22Rv1 (cell line): ENCODE results near the gene HS3ST3A1.

Source experiments
- H3K27ac ChIP-seq: fragments of 450-650 bp; 2 replicates; pipeline ENCODE4 v1.5.1; 2017
- ZFX ChIP-seq: fragments of 450-650 bp; IDR thresholded peaks from 2 replicates; pipeline ENCODE4 v1.6.1; 2017; ENCODE audit warnings: antibody characterized with exemption, borderline replicate concordance
- TF ChIP-seq, protein P1 (sequence below): fragments of 450-650 bp; IDR thresholded peaks from 2 replicates; pipeline ENCODE4 v1.5.1; 2017; ENCODE audit warnings: mild to moderate bottlenecking

HS3ST3A1 gene

GRCh38 chr17:13583996-13584700 is 17.6 kb downstream of the HS3ST3A1 start:
- H3K27ac ChIP-seq, result no peak overlapping the region
- TF ChIP-seq, protein P1, sequence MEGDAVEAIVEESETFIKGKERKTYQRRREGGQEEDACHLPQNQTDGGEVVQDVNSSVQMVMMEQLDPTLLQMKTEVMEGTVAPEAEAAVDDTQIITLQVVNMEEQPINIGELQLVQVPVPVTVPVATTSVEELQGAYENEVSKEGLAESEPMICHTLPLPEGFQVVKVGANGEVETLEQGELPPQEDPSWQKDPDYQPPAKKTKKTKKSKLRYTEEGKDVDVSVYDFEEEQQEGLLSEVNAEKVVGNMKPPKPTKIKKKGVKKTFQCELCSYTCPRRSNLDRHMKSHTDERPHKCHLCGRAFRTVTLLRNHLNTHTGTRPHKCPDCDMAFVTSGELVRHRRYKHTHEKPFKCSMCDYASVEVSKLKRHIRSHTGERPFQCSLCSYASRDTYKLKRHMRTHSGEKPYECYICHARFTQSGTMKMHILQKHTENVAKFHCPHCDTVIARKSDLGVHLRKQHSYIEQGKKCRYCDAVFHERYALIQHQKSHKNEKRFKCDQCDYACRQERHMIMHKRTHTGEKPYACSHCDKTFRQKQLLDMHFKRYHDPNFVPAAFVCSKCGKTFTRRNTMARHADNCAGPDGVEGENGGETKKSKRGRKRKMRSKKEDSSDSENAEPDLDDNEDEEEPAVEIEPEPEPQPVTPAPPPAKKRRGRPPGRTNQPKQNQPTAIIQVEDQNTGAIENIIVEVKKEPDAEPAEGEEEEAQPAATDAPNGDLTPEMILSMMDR, result no peak
- TF ChIP-seq ZFX, result no peak

GRCh38 chr17:13582776-13583547 is 18.8 kb downstream of the HS3ST3A1 start:
- H3K27ac ChIP-seq, result no peak overlapping the region
- TF ChIP-seq, protein P1, result no peak
- no peak for TF ChIP-seq ZFX

GRCh38 chr17:13581925-13582324 is 19.8 kb downstream of the HS3ST3A1 start:
- H3K27ac ChIP-seq, result no peak overlapping the region
- TF ChIP-seq, protein P1, result no peak
- TF ChIP-seq ZFX, result no peak

DNA sequence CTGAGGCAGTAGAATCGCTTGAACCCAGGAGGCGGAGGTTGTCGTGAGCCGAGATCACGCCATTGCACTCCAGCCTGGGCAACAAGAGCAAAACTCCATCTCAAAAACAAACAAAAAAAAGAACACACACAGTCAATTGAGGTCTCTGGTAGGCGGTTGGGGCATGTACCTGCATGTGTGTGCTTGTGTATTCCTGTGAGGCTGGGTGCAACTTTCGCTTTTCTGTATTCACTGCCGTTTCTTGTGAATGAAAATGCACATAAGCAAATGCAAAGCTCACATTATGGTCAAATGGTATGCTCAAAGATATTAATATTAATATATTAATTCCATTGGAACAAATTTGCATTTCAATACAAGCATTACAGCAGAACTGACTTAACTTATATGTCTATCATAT is 20.9 kb downstream of the HS3ST3A1 start:
- TF ChIP-seq, protein P1, result no peak
- no peak for TF ChIP-seq ZFX

DNA sequence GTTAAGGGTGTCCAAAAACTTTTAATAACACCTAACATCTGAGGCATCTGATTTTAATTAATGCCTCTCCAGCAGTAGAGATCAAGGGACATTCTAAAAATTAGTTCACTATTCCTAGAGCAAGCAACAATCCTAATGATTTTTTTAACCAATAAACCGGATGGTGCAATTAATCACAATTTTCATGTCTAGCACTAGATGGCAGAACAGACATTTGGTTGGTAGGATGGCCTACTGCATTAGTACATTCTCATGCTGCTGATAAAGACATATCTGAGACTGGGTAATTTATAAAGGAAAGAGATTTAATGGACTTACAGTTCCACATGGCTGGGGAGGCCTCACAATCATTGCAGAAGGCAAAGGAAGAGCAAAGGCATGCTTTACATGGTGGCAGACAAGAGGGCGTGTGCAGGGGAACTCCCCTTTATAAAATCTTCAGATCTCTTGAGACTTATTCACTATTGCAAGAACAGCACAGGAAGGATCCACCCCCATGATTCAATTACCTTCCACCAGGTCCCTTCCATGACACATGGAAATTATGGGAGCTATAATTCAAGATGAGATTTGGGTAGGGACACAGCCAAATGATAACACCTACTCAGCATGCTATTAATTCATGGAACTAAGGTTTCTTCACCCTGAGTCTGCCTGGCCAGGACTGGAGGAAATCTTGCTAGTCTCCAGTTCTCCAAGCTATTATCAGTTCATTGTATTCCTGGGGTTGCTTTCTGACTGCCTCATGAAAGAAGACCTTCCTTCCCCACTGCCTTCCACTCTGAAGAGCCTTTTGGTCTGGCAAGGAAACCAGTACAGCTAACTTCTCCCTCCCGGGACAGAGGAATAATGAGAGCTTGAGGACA is 24.8 kb downstream of the HS3ST3A1 start:
- no peak overlapping the region for H3K27ac ChIP-seq
- TF ChIP-seq, protein P1, result peak; percentile 30
- no peak for TF ChIP-seq ZFX

More for the DNA sequence above, 20.9 kb downstream of the HS3ST3A1 start:
- no peak overlapping the region for H3K27ac ChIP-seq

DNA sequence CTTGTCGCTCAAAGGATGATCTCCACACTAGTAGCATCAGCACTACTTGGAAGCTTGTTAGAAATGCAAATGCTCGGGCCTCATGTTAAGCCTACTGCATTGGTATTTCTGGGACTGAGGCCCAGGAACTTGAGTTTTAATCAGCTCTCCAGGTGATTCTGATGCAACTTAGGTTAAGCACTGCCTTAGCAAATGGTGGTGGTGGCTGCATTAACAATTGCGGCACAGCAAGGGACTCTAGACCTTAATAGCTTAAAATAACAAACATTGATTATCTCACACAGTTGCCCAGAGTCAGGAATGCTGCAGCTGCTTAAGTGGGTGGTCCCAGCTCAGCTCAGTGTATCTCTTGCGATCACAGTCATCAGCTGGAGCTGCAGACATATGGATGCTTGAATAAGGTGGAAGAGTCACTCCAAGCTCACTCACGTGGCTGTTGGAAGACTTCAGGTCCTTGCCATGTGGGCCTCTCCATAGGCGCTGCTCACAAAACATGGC is 25.8 kb downstream of the HS3ST3A1 start:
- no peak overlapping the region for H3K27ac ChIP-seq
- no peak for TF ChIP-seq ZFX
- TF ChIP-seq, protein P1, result no peak
